Lung (tissue), 12 donors: Measurements from ENCODE around the gene SUPT6H. TPM values are rescaled to one million over a fixed set of nuclear protein-coding genes. Genes with fewer than 3 reads are reported as not detected.
"Not testable (repeated sequence)": the region's sequence is repeated elsewhere in the genome, so short reads cannot be mapped to it uniquely, and the experiment has no call there.

Source experiments
- ATAC-seq: fragments of 200-7000 bp; cut with Tn5 transposase; one replicate; pipeline ENCODE4 v1.9.1; 2020; ENCODE audit warnings: moderate number of reproducible peaks; ENCODE audit not compliant: insufficient read depth, low FRiP score
- DNase-seq, 3 donors: peaks; one replicate each; pipeline ENCODE4 v3.0.0-alpha.2; 2013 to 2017
- H3K27ac ChIP-seq, 2 donors: one replicate each; pipeline ENCODE4 v1.5.1; 2013; ENCODE audit warnings: mild to moderate bottlenecking in 2 of 2, moderate library complexity in 2 of 2, control low read depth in 1 of 2, inconsistent platforms in 1 of 2, low read depth in 1 of 2, low read length in 1 of 2
- H3K27me3 ChIP-seq, 3 donors: one replicate each; pipeline ENCODE4 v1.5.1; 2013; ENCODE audit warnings: low read length in 2 of 3; ENCODE audit not compliant: control insufficient read depth in 3 of 3, insufficient read depth in 3 of 3
- H3K36me3 ChIP-seq, 4 donors: one replicate each; pipeline ENCODE4 v1.5.1; 2013; ENCODE audit warnings: low read length in 4 of 4, mild to moderate bottlenecking in 1 of 4, moderate library complexity in 1 of 4; ENCODE audit not compliant: control insufficient read depth in 4 of 4, insufficient read depth in 4 of 4
- H3K4me1 ChIP-seq, 5 donors: one replicate each; pipeline ENCODE4 v1.5.1; 2013; ENCODE audit warnings: low read length in 5 of 5, mild to moderate bottlenecking in 2 of 5, moderate library complexity in 1 of 5; ENCODE audit not compliant: control insufficient read depth in 5 of 5, insufficient read depth in 5 of 5
- H3K4me3 ChIP-seq: one replicate; pipeline ENCODE4 v1.5.1; 2013; ENCODE audit warnings: mild to moderate bottlenecking, control low read depth, moderate library complexity
- H3K9ac ChIP-seq, 2 donors: one replicate each; pipeline ENCODE4 v1.5.1; 2013; ENCODE audit warnings: low read length in 2 of 2, control low read depth in 1 of 2; ENCODE audit not compliant: insufficient read depth in 1 of 2
- H3K9me3 ChIP-seq, 4 donors: one replicate each; pipeline ENCODE4 v1.5.1; 2013; ENCODE audit warnings: low read length in 3 of 4, mild to moderate bottlenecking in 1 of 4, moderate library complexity in 1 of 4; ENCODE audit not compliant: control insufficient read depth in 4 of 4, insufficient read depth in 3 of 4
- CTCF ChIP-seq: IDR thresholded peaks from 2 replicates; pipeline ENCODE4 v1.5.1; 2012; ENCODE audit warnings: mild to moderate bottlenecking; ENCODE audit errors: control extremely low read depth, extremely low read depth
- whole genome bisulfite sequencing, 2 donors: extraction: QIAGEN DNeasy Blood & Tissue Kit; methylation state at CpG; one replicate each; pipeline ENCODE4 v1.1.7; 2013; 5-methylcytosine and 5-hydroxymethylcytosine counted together
- polyA plus RNA-seq, 2 donors: library from polyadenylated mRNA; stranded (reverse); fragments of 200-250 nt; gene quantifications; one replicate each; pipeline ENCODE4 v1.2.1, GENCODE V29; 2013
- total RNA-seq, 2 donors: library from RNA; depleted of rRNA in 1 of 2; stranded (reverse); fragments of >200 nt in 1 of 2; gene quantifications; one replicate each; pipeline ENCODE4 v1.2.1, GENCODE V29; 2014 to 2021
- donor health status: control.
- donor health status: control.
- donor health status: Bipolar disorder and iron deficiency.
- donor health status: healthy.
- donor health status: DM: yes; HTN: yes; CAD: no.

The SUPT6H gene
- total and polyA plus RNA-seq, 4 donors = 27.5 to 96.4 (median 48.6) TPM

GRCh38 chr17:28722417-28723158, 60.6 kb downstream of the SUPT6H start:
- ATAC-seq = no peak
- DNase-seq = no peak
- Histone ChIP-seq H3K27ac (no peak overlapping the region), H3K4me3 (no peak overlapping the region), H3K4me1 (peaks cover 0 to 57% (median 19%) of the 10 kb centered on the region in 5 donors), H3K9ac (no peak overlapping the region), H3K27me3 (no peaks in the 10 kb centered on the region), H3K36me3 (peaks cover 9 to 35% (median 25%) of the 10 kb centered on the region in 4 donors), H3K9me3 (no peaks in the 10 kb centered on the region)
- 71 to 79% methylated on average over 7 of the region's 7 CpGs for WGBS, 2 donors
- TF ChIP-seq CTCF = no peak

GRCh38 chr17:28723159-28723835, 61.3 kb downstream of the SUPT6H start:
- DNase-seq (no peak), ATAC-seq (no peak)
- Histone ChIP-seq H3K4me1 (peaks cover 0 to 60% (median 19%) of the 10 kb centered on the region in 5 donors), H3K9ac (no peak overlapping the region), H3K27ac (no peak overlapping the region), H3K4me3 (no peak overlapping the region), H3K27me3 (no peaks in the 10 kb centered on the region), H3K9me3 (no peaks in the 10 kb centered on the region), H3K36me3 (peaks cover 9 to 35% (median 25%) of the 10 kb centered on the region in 4 donors)
- TF ChIP-seq CTCF = no peak
- 79 to 88% methylated on average over 6 of the region's 6 CpGs for WGBS, 2 donors

GRCh38 chr17:28723836-28724499, 62.0 kb downstream of the SUPT6H start:
- not testable (repeated sequence) for DNase-seq, H3K27me3 ChIP-seq, ATAC-seq, H3K9me3 ChIP-seq, H3K4me3 ChIP-seq, H3K9ac ChIP-seq
- Histone ChIP-seq H3K36me3 (peaks cover 9 to 35% (median 25%) of the 10 kb centered on the region in 4 donors), H3K4me1 (peaks cover 0 to 56% (median 13%) of the 10 kb centered on the region in 5 donors), H3K27ac (peak overlapping the region in 1 of 2 donors; percentile 18)
- WGBS, 2 donors = 76 to 89% methylated on average over 4 of the region's 4 CpGs
